Left colon (tissue), 2 donors: ENCODE data around the gene PXDN. TPM values are rescaled to one million over a fixed set of nuclear protein-coding genes. Genes with fewer than 3 reads are reported as not detected.
A peak's percentile ranks its signal among the peaks of the same experiment; 100 is the strongest.

Source experiments
- ATAC-seq: fragments of 200-7000 bp; cut with Tn5 transposase; one replicate; pipeline ENCODE4 v1.9.1; 2020; ENCODE audit warnings: mild to moderate bottlenecking, moderate library complexity
- DNase-seq, 2 donors: peaks; one replicate each; pipeline ENCODE4 v3.0.0-alpha.2; 2020
- intact Hi-C, 2 donors: fragments of 100-400 bp; cut with DNase I in 1 of 2; cut with micrococcal nuclease in 1 of 2; formaldehyde crosslinking; loops; one replicate each; pipeline versions ENCODE4 v1.11.2 to v1.14.0; 2022; cut with DNase I, micrococcal nuclease
- total RNA-seq, 2 donors: library from RNA; stranded (reverse); fragmentation: NEBNext Ultra II Directional; extraction: Animal tissue kit (Norgen Biotek cat#: 25700); gene quantifications; one replicate each; pipeline ENCODE4 v1.2.1, GENCODE V29; 2021
- donor health status: DM: no; HTN: no; CAD: no.
- donor health status: DM: yes; HTN: yes; CAD: no.

The PXDN gene
- total RNA-seq, 2 donors from 2014 or later: 11.6 to 13.3 TPM

DNA sequence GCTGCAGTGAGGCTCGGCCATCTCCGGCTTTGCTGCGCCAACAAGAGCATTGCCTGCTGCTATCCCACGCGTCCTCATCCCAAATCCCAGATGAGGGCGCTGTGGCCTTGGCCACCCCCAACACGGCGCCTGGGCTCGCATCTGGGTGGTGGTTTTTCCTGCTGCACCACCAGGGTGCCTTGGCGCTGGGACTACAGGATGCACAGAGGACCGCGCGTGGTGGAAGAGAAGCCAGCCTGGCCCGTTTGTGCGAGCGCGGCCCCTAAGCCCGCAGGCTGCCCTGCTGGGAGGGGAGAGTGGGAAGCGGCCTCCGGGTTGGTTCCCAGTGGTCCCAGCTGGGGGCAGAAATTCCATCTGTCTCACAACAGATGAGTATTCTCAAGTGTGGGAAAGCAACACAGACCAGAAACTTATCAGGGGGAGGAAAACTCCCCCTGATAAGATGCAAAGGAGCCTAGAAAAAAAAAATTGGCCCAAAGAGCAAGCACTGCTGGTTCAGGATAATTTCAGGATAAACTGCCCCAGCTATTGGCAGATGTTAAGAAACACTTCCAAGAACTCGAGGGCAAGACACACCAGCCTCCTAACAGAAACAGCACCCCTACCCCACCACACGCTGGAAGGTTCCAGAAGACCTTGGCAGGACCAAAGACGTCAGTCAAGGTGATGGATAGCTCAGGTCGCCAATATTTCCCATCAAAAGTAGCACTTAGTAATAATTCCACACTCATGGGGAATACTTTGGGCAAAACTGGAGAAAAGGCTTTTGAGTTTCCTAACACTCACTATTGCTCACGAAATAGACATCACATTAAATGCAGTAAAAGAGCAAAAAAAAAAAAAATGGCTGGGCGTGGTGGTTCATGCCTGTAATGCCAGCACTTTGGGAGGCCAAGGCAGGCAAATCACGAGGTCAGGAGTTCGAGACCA is 152.1 kb downstream of the PXDN start:
- DNase-seq (peak; percentile 71 to 81), ATAC-seq (peak; percentile 99)
- intact Hi-C loops: loop anchor here (10.0 kb wide), 2 partner anchors 153 to 163 kb away; partner anchors contain the start of gene PXDN (in 1 of the 2)

DNA sequence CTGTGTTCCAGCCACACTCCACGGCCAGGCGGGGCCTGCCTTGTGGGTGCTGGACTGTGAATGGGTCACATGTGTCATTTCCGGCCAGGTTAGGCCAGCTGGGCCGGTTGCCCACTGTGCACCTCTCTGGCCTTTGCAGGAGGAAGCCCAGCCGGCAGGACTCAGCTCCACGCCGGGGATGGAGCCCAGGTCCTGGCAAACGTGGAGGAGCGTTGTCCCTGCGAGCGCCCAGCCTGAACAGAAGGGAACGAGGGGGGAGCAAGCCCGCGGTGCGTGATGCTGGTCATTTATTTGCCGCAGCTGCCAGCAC is 152.9 kb downstream of the PXDN start:
- ATAC-seq: no peak
- intact Hi-C loops: loop anchor here (10.0 kb wide), 2 partner anchors 153 to 163 kb away; partner anchors contain the start of gene PXDN (in 1 of the 2)
- DNase-seq: peak in 1 of 2 donors; percentile 23

DNA sequence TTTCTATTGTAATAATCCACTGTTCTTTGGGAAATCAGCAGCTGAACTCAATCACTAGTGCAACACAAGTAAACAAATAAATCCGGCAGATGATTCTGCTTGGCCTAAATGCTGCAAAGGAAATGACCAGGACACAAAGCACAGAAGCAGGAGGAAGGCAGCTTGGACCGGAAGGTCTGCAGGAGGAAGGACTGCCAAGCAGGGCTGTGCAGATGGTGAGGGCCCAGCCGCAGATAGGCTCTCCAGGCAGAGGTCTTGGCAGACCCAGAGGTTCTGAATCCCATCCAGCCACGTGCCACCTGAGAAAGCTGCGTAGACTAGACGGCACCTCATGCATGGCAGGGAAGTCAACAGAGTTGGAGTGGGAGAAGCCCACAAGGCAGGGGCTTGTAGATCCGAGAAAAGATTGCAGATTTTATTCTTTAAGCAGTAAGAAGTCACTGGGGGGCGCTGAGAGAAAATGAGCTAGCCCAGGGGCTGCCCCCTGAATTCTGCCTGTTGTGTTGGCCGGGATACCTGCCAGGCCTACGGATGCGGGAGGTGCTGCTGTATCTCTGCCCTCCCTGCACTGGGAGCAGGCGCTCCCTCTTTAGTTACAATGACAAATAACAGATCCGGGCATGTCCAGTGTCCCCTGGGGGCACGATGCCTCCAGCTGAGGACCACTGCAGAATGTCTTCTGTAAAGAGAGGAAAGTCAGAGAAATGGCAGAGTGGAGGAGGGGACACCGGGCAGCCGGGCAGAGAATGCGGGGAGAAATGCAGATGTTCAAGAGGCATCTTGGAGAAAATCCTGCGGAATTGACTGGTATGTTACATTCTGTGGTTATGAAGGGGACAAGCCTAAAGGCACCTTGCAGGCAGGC is 153.5 kb downstream of the PXDN start:
- intact Hi-C loops: loop anchor here (10.0 kb wide), 2 partner anchors 154 to 164 kb away; partner anchors contain the start of gene PXDN (in 1 of the 2)
- peak in 1 of 2 donors; percentile 22 for DNase-seq
- ATAC-seq: no peak

GRCh38 chr2:1588978-1589621 is 155.2 kb downstream of the PXDN start:
- intact Hi-C loops: no loop called here
- ATAC-seq: no peak
- peak in 1 of 2 donors; percentile 8 for DNase-seq

GRCh38 chr2:1588051-1588977 is 156.0 kb downstream of the PXDN start:
- DNase-seq: peak in 1 of 2 donors; percentile 23
- no peak for ATAC-seq
- intact Hi-C loops: no loop called here

GRCh38 chr2:1586923-1587840 is 157.1 kb downstream of the PXDN start:
- intact Hi-C loops: no loop called here
- no peak for ATAC-seq
- DNase-seq: peak in 1 of 2 donors; percentile 29

DNA sequence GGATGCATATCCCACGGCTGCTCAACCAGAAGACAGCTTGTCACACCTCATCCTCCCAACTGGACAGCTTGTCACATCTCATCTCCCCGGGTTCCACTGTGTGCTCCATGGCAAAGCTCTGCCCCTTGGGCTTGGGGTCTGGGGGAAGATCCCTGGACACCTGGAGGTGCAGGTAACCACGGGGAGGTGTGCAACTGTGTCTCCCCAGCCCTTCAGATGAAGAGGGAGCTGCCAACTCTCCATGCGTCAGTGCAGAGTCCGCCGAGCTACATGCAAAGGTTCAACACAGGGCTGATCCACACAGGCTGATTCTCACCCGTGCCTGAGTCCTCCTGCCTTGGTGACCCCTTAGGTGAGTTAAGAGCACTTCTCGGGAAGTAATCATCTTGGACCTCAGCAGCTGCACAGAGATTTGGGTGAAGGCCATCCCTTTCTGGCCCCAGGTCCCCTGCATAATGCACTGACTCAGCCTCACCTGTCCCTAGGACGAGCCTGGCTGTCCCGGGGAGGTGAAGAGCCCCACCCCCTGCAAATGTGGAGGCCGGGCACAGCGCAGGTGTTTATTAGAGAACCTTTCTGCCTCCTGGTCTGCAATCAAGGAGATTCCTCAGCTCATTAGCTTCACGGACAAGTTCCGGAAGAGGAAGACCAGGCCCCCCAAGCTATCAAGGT is 157.9 kb downstream of the PXDN start:
- ATAC-seq: no peak
- intact Hi-C loops: no loop called here
- peak in 1 of 2 donors; percentile 17 for DNase-seq

- DNase-seq (peak in 1 of 2 donors; percentile 16), ATAC-seq (no peak)
- intact Hi-C loops: no loop called here
These were observed 158.7 kb downstream of the PXDN start for GRCh38 chr2:1585635-1586034.

GRCh38 chr2:1584691-1585485 is 159.4 kb downstream of the PXDN start:
- peak in 1 of 2 donors; percentile 14 for DNase-seq
- intact Hi-C loops: no loop called here

GRCh38 chr2:1584051-1584531 is 160.2 kb downstream of the PXDN start:
- ATAC-seq (no peak), DNase-seq (peak in 1 of 2 donors; percentile 20)
- intact Hi-C loops: no loop called here

More at GRCh38 chr2:1584691-1585485, 159.4 kb downstream of the PXDN start:
- no peak for ATAC-seq

DNA sequence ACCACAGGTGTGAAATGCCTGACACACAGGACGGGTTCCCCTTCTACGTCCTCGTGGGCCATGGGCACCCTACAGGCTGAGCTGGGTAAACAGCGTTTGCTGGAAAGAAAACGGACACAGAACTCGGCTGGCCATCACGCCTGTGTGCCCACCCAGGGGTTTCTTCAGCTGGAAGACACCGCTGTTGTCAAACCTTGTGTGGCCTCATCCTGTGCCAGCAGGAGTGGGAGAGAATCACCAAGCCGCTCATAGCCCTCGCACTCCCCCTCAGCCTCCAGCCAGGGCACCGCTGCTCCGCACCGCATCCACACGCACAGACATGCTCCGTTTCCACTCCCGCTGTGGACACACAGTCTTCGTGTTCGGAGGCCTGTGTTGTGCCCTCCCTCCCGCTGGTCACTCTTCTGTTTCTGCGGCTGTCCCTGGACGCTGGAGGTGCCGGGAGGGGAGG is 161.4 kb downstream of the PXDN start:
- ATAC-seq (no peak), DNase-seq (peak in 1 of 2 donors; percentile 15)
- intact Hi-C loops: no loop called here

DNA sequence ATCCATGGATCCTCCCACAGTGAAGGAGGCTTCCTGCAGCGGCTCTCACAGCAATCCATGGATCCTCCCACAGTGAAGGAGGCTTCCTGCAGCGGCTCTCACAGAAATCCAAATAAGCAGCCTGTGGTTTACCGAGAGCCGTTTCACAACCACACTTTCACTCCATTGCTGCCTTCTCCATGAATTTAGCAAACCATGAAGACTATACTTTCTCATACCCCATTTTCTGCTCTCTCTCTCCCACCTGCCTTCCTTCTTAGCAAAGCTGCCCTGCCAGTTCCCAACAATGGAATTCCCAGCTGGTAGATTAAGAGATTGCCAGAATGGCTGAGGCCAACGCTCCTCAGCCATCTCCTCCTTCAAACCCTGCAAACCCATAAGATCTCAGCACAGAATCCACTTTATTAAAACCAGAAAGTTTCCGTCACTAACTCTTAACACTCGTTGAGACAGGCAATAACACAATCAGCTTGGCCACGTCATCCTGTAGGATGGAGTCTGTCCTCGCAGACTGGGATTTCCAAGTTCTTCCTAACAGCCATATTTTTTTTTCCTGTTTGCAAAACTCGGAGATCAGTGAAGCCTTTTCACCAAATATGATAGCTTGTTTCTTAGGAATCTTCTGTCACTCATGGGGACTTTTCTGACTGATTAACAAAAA is 162.2 kb downstream of the PXDN start:
- intact Hi-C loops: no loop called here
- DNase-seq: no peak
- no peak for ATAC-seq
